Measurements from ENCODE around the gene DDOST. TPM values are rescaled to one million over a fixed set of nuclear protein-coding genes. Genes with fewer than 3 reads are reported as not detected.

The DDOST gene
- total RNA-seq, 4 donors from 2014 or later = 70.3 to 157 (median 105) TPM

DNA sequence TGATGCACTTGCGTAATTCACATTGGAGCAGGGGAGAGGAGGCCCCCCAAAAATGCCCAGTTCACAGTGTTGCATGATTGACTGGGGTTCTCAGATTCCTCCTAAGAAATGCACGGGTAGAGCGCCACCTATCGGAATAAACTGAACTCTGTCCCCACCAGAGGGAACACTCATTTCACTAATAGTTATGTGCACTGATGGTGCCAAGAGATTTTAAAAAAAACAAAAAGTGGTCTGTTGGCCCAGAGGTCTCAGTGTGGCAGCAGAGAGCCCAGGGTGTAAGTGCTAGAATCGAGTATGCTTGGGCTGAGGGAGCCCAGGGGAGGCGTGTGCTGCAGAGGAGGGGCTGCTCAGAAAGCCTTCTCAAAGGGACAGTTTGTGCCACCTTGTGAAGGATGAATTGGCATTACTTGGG, 21.0 kb downstream of the DDOST start:
- no peaks in the 10 kb centered on the region for H3K9me3 ChIP-seq
- TF ChIP-seq CTCF (IDR thresholded peaks at IDR 0.05) (peak; percentile 76 to 87 (median 79)), POLR2A (IDR thresholded peaks at IDR 0.05) (no peak)
- in situ Hi-C loops (cut with MboI; ENCODE audit: low pct_ligation_motif_present in 1 of 4, low pct_unique_long_range_greater_than_20kb in 1 of 4, low sequenced_read_pairs in 3 of 4) = no loop called here
- no peak overlapping the region for H3K4me3 ChIP-seq
- 23 to 30% methylated on average over 4 to 6 of the region's 6 CpGs for WGBS, 2 donors (ENCODE audit: low coverage in 1 of 2)
- intact Hi-C loops (cut with DNase I; ENCODE audit: low total_unique reads) = loop anchor here (5.0 kb wide), 1 partner anchor 118 kb away; no protein-coding TSS in a partner anchor
- DNase-seq = peak; percentile 61
- peaks cover 0 to 5% (median 0%) of the 10 kb centered on the region in 4 donors for H3K4me1 ChIP-seq
- H3K27ac ChIP-seq = no peak overlapping the region
- H3K27me3 ChIP-seq = no peaks in the 10 kb centered on the region
- peaks cover 0 to 32% (median 14%) of the 10 kb centered on the region in 4 donors for H3K36me3 ChIP-seq

DNA sequence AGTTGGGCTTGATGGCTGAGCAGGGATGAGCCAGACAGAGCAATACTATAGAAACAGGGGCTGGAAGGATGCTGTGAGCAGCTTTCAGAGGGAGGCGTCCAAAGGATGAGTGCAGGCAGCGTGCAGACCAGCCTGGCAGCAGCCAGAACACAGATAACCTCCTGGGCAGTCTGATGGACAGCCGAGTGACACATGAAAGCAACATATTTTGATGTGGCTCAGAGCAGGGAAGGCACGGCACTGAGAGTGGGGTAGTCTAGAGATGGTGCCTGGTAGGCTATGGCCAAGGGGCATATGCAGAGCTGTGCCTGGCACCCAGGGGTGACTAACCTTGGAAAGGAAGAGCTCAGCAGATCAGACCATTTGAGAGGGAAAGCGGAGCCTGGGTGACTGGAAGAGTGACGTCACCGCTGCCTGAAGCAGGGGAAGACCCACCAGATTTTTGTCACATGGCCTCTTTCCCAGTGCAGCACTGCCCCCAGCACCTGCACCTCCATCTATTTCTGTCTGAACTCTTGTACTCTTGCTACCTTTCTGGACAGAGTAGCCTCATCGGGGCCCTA, 24.3 kb downstream of the DDOST start:
- peaks cover 0 to 23% (median 14%) of the 10 kb centered on the region in 4 donors for H3K4me1 ChIP-seq
- TF ChIP-seq EP300 (IDR thresholded peaks at IDR 0.05; ENCODE audit: low read depth) (no peak), CTCF (IDR thresholded peaks at IDR 0.05) (no peak), POLR2A (IDR thresholded peaks at IDR 0.05) (no peak), POLR2AphosphoS5 (IDR thresholded peaks at IDR 0.05) (no peak)
- in situ Hi-C loops (cut with MboI; ENCODE audit: low pct_ligation_motif_present in 1 of 4, low pct_unique_long_range_greater_than_20kb in 1 of 4, low sequenced_read_pairs in 3 of 4) = loop anchor here (5.0 to 10.0 kb wide), 5 partner anchors 55 to 120 kb away; no protein-coding TSS in a partner anchor
- no peaks in the 10 kb centered on the region for H3K9me3 ChIP-seq
- 91% methylated on average over 8 of the region's 8 CpGs; no CpG with 5 or more reads in 1 of the 2 donors for WGBS, 2 donors (ENCODE audit: low coverage in 1 of 2)
- DNase-seq = no peak
- peaks cover 0 to 19% (median 7%) of the 10 kb centered on the region in 4 donors for H3K36me3 ChIP-seq
- no peak overlapping the region for H3K4me3 ChIP-seq
- H3K27me3 ChIP-seq = no peaks in the 10 kb centered on the region
- intact Hi-C loops (cut with DNase I; ENCODE audit: low total_unique reads) = no loop called here
- H3K27ac ChIP-seq = no peak overlapping the region

GRCh38 chr1:20634594-20635084, 26.5 kb downstream of the DDOST start:
- peak overlapping the region; percentile 68 to 99 (median 78) for H3K4me3 ChIP-seq
- TF ChIP-seq POLR2AphosphoS5 (IDR thresholded peaks at IDR 0.05) (no peak), POLR2A (IDR thresholded peaks at IDR 0.05) (no peak), EP300 (IDR thresholded peaks at IDR 0.05; ENCODE audit: low read depth) (no peak), CTCF (IDR thresholded peaks at IDR 0.05) (no peak)
- intact Hi-C loops (cut with DNase I; ENCODE audit: low total_unique reads) (no loop called here), in situ Hi-C loops (cut with MboI; ENCODE audit: low pct_ligation_motif_present in 1 of 4, low pct_unique_long_range_greater_than_20kb in 1 of 4, low sequenced_read_pairs in 3 of 4) (loop anchor here (5.0 to 10.0 kb wide), 5 partner anchors 52 to 117 kb away; no protein-coding TSS in a partner anchor)
- H3K4me1 ChIP-seq = peaks cover 0 to 23% (median 14%) of the 10 kb centered on the region in 4 donors
- 10 to 11% methylated on average over 2 to 4 of the region's 4 CpGs for WGBS, 2 donors (ENCODE audit: low coverage in 1 of 2)
- DNase-seq = peak; percentile 59
- peak overlapping the region; percentile 94 to 99 (median 96) for H3K27ac ChIP-seq
- no peaks in the 10 kb centered on the region for H3K9me3 ChIP-seq
- peaks cover 0 to 10% (median 3%) of the 10 kb centered on the region in 4 donors for H3K36me3 ChIP-seq
- H3K27me3 ChIP-seq = no peaks in the 10 kb centered on the region

DNA sequence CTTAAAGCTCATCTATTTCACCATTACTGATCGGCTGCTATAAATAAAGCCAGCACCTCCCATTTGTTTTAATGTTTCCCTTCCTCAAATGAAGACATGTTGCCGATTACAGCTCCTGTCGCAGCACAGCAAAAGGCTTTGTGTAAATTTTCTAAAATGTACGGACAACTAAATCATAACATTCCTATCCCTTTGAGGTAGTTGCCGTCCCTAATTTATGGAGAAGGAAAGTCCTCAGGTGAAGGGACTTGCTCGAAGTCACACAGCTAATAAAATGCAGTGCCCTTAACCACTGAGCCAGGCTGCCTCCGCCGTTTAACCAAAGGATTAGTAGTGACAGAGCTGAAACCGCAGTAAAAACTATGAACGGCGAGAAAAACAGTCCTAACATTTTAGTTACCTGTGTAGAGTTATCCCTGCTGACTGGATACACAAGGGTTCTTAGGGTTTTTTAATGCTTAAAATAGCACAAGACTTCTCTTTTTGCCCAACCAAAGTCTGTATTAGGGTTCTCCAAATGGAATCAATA, 27.0 kb downstream of the DDOST start:
- Histone ChIP-seq H3K4me3 (peak overlapping the region; percentile 68 to 99 (median 78)), H3K4me1 (peaks cover 0 to 23% (median 14%) of the 10 kb centered on the region in 4 donors), H3K27ac (peak overlapping the region; percentile 94 to 99 (median 96)), H3K36me3 (peaks cover 0 to 10% (median 3%) of the 10 kb centered on the region in 4 donors), H3K9me3 (no peaks in the 10 kb centered on the region), H3K27me3 (no peaks in the 10 kb centered on the region)
- in situ Hi-C loops (cut with MboI; ENCODE audit: low pct_ligation_motif_present in 1 of 4, low pct_unique_long_range_greater_than_20kb in 1 of 4, low sequenced_read_pairs in 3 of 4) = loop anchor here in 2 of 4 donors (10.0 kb wide), 1 partner anchor 109 kb away; no protein-coding TSS in a partner anchor
- no peak for DNase-seq
- TF ChIP-seq CTCF (IDR thresholded peaks at IDR 0.05) (no peak), EP300 (IDR thresholded peaks at IDR 0.05; ENCODE audit: low read depth) (no peak), POLR2AphosphoS5 (IDR thresholded peaks at IDR 0.05) (no peak), POLR2A (IDR thresholded peaks at IDR 0.05) (no peak)
- WGBS, 2 donors (ENCODE audit: low coverage in 1 of 2) = 0 to 2% methylated on average over 11 of the region's 11 CpGs
- intact Hi-C loops (cut with DNase I; ENCODE audit: low total_unique reads) = no loop called here

All from transverse colon (tissue), 4 donors.